GM21528 (cell line): ENCODE measurements around the gene EMILIN1.

Experiments
- ATAC-seq: cut with Tn5 transposase; IDR thresholded peaks from one replicate; pipeline ENCODE4 v1.9.1; 2021; ENCODE audit warnings: mild to moderate bottlenecking, moderate library complexity; ENCODE audit not compliant: unreplicated experiment, low FRiP score

The EMILIN1 gene

GRCh38 chr2:27078267-27079194 lies at the start of gene EMILIN1:
Gene EMILIN1 (plus strand): TSS chr2:27078615. CDS start chr2:27079066, 451 bp downstream.
- ATAC-seq: no peak

- no peak for ATAC-seq
Observed at GRCh38 chr2:27029051-27029450, 49.4 kb upstream of the EMILIN1 start.

GRCh38 chr2:27032495-27033252 lies 45.7 kb upstream of the EMILIN1 start, which contains the start of gene TMEM214:
Gene TMEM214 (plus strand): TSS chr2:27032965. CDS start chr2:27033016, 51 bp downstream.
- ATAC-seq: peak; percentile 86

- peak; percentile 9 for ATAC-seq
Observed at GRCh38 chr2:27033253-27033852, 45.1 kb upstream of the EMILIN1 start.

GRCh38 chr2:27038012-27038411 lies 40.4 kb upstream of the EMILIN1 start:
- no peak for ATAC-seq

GRCh38 chr2:27038631-27039339 lies 39.6 kb upstream of the EMILIN1 start:
- ATAC-seq: no peak

GRCh38 chr2:27039426-27039825 lies 39.0 kb upstream of the EMILIN1 start:
- ATAC-seq: no peak

- ATAC-seq: no peak
Observed at GRCh38 chr2:27039871-27040270, 38.5 kb upstream of the EMILIN1 start.

GRCh38 chr2:27040282-27040681 lies 38.1 kb upstream of the EMILIN1 start:
- ATAC-seq: no peak

- no peak for ATAC-seq
Observed at GRCh38 chr2:27041752-27042151, 36.7 kb upstream of the EMILIN1 start.

- ATAC-seq: no peak
Observed at GRCh38 chr2:27042159-27042661, 36.2 kb upstream of the EMILIN1 start.

GRCh38 chr2:27042985-27043634 lies 35.3 kb upstream of the EMILIN1 start:
- no peak for ATAC-seq

GRCh38 chr2:27049422-27050280 lies 28.8 kb upstream of the EMILIN1 start:
- ATAC-seq: peak; percentile 24

GRCh38 chr2:27050281-27050995 lies 28.0 kb upstream of the EMILIN1 start:
- peak; percentile 57 for ATAC-seq

GRCh38 chr2:27050996-27051901 lies 27.2 kb upstream of the EMILIN1 start, which contains the start of gene AGBL5:
Gene AGBL5 (plus strand): TSS chr2:27051668. CDS start chr2:27052959, 1,291 bp downstream.
- ATAC-seq: peak; percentile 68

GRCh38 chr2:27051902-27052645 lies 26.3 kb upstream of the EMILIN1 start:
- no peak for ATAC-seq
